NCI-H748 (cell line): ENCODE results near the gene NPY.
A peak's percentile ranks its signal among the peaks of the same experiment; 100 is the strongest.

ENCODE experiments used
- DNase-seq: peaks from one replicate; lab custom pipeline; 2025; ENCODE audit not compliant: unreplicated experiment; lab: John Stamatoyannopoulos, UW

Gene NPY

GRCh38 chr7:24312588-24312987 is 28.6 kb downstream of the NPY start:
- DNase-seq, result no peak

GRCh38 chr7:24313777-24314176 is 29.8 kb downstream of the NPY start:
- DNase-seq, result peak; percentile 36

DNA sequence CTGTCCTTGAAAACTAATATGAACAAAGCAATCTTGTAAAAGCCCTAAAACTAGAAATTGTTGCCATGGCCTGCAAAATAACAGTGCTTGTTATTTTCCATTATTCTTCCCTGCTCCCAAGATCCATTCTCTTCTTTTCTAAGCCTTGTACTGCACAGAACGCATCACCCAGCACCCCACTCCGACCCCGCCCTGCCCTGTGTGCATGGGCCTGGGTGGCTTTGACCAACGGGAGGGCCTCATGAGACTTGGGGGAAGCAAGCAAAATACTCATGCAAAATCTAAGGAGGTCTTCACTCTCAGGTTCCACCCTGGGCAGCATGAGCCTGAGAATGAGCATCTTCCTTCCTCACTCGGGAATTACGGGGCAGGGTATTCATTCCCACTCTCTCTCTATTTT is 32.4 kb downstream of the NPY start:
- DNase-seq, result no peak

DNA sequence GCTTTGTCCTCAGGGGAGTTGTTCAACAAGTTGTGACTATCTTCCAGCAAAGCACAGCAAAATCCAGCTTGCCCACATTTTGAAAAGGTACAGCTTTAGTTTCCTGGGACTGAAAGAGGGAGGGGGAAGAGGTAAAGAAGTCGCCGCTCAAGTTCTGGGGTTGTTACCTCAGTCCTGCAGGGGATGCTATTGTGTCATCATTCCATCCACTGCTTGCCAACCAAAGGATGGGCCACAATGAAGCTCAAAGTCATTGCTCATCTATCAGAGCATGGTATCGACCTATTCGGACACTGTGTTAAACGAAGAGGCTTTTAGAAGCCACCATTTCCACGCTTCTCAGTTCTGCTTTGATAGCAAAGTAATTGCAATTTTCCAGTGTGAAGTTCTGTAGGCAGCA is 34.3 kb downstream of the NPY start:
- DNase-seq, result peak; percentile 14

DNA sequence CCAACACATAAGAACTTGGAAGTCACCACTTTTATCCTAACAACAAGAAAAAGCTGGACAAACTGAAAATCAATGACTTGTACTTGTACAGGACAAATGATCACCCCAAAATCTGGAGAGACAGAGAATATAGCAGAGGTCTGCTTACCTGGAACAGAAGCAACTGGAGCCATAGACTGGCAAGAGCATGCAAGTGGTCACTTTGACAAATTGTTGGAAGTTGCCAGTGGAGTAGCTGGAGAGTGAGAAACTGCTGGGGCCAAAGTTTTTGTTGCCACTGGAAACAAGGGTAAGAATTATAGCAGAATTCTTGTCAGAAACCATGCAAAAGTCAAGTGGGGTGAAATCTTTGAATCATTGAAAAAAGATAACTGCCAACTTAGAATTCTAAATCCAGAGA is 35.2 kb downstream of the NPY start:
- no peak for DNase-seq

DNA sequence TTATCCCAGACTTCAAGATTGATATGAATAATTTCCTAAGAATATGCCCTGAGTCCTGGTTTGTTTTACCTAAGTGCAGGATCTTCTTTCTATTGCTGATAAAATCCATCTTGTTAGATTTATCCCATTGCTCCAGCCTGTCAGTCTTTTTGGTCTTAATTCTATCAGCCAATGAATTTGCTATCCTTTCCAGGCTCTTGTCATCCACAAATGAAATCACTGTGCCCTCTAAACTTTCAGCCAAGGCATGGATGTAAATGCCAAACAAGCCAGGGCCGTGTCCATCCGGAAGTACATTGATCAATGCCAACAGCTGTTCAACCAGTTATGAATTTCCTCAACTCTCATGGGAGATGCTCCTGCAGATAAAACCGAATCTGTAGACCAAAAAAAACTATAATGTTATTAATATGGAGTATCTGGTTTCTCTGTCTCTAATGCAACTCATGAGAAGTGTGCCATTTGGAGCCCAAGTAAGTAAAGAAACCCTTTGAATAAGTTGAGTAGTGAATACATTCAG is 40.0 kb downstream of the NPY start:
- DNase-seq, result no peak

DNA sequence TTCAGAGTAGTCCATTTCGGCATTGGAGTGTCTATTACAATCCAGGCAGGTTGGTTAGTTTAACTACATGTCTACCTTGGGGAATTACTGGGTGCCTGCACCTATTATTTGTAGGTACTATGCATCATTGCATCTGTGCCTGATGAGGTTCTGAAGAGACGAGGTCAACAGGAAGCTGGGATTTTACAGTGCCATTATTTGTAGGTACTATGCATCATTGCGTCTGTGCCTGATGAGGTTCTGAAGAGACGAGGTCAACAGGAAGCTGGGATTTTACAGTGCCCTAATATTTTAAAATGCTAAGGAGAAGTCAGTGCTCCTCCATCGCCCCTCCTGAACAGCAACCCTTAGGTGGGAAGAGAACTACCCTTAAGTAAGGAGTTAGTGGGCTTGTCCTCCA is 41.7 kb downstream of the NPY start:
- no peak for DNase-seq

- DNase-seq, result no peak
These were observed 44.1 kb downstream of the NPY start for GRCh38 chr7:24328050-24328449.

GRCh38 chr7:24328894-24329293 is 44.9 kb downstream of the NPY start:
- no peak for DNase-seq

DNA sequence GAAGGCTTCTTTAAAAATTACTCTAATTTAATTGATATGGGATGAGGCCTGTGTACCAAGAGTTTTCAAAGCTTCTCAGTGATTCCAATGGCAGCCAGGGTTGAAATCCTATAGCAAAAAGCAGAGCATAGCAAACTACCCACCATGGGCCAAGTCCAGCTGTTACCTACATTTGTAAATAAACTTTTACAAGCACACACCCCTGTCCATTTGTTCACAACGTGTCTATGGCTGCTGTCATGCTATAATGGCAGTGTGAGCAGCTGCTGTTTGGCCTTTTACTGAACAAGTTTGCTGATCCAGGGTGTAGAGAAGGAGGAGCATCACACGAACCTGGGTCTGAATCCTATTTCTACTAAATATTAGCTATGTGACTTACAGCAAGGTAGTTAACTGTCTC is 50.0 kb downstream of the NPY start:
- DNase-seq, result peak; percentile 29

DNA sequence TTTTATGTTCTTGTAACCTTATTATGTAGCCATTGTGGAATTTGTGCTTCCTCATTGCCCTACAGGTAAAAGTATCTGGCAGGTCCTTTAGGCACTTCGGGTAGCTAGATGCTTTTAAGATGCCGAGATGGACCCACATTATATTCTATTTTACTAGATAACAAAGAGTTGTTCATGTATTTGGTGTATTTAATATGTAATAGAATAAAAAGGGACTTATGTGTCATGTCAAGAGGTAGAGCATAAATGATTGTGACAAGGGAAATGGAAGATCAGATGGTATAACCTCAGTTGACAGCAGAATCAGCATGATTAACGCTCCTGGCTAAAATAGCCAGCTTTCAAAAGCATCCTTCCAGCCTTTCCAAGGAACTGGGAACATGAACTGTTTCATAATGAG is 50.6 kb downstream of the NPY start:
- DNase-seq, result no peak

- peak; percentile 38 for DNase-seq
These were observed 52.5 kb downstream of the NPY start for GRCh38 chr7:24336461-24336860.

GRCh38 chr7:24337180-24337579 is 53.2 kb downstream of the NPY start:
- DNase-seq, result peak; percentile 85

GRCh38 chr7:24339575-24339974 is 55.6 kb downstream of the NPY start:
- DNase-seq, result no peak

DNA sequence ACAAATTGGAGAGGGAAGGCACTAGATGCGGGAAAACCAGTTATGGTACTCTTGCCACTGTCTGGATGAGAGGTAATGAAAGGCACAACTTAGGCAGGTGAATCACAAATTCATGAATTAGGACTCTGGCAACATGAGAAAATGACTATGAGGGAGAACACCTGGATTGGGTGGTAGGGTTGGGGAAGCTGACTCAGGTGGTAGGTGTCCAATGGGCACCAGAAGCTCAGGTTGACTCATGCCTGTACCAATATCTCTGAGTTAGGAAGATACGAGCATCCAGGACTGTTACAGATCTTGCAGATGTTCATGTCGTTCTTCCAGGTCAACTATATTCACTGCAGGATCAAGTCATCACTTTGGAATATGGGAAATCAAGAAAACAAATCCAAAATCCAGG is 56.7 kb downstream of the NPY start:
- DNase-seq, result no peak
